Stomach smooth muscle (tissue), 2 donors: Measurements from ENCODE around the gene OBSCN.

ENCODE experiments used
- H3K27ac ChIP-seq: one replicate; pipeline ENCODE4 v1.7.0; 2013; ENCODE audit warnings: mild to moderate bottlenecking, low read length, inconsistent platforms
- H3K27me3 ChIP-seq, 2 donors: one replicate each; pipeline ENCODE4 v1.7.0; 2013; ENCODE audit warnings: low read length in 2 of 2; ENCODE audit not compliant: insufficient read depth in 2 of 2, control insufficient read depth in 1 of 2
- H3K36me3 ChIP-seq, 2 donors: one replicate each; pipeline ENCODE4 v1.7.0; 2013; ENCODE audit warnings: low read length in 2 of 2; ENCODE audit not compliant: control insufficient read depth in 2 of 2, insufficient read depth in 2 of 2
- H3K4me1 ChIP-seq: one replicate; pipeline ENCODE4 v1.7.0; 2013; ENCODE audit warnings: low read length; ENCODE audit not compliant: control insufficient read depth, insufficient read depth
- H3K4me3 ChIP-seq, 2 donors: one replicate each; pipeline ENCODE4 v1.7.0; 2013; ENCODE audit warnings: low read length in 2 of 2
- H3K9ac ChIP-seq, 2 donors: one replicate each; pipeline ENCODE4 v1.7.0; 2013; ENCODE audit warnings: low read length in 2 of 2, mild to moderate bottlenecking in 1 of 2
- H3K9me3 ChIP-seq, 2 donors: one replicate each; pipeline ENCODE4 v1.7.0; 2013; ENCODE audit warnings: low read length in 2 of 2; ENCODE audit not compliant: control insufficient read depth in 2 of 2
- donor health status: healthy.
- donor health status: Pancreatic carcinoma.

Gene OBSCN

GRCh38 chr1:228335406-228336307 lies 127.8 kb downstream of the OBSCN start:
- no peaks in the 10 kb centered on the region for H3K4me1 ChIP-seq
- no peaks in the 10 kb centered on the region for H3K27me3 ChIP-seq
- H3K27ac ChIP-seq: no peak overlapping the region
- H3K9ac ChIP-seq: no peak overlapping the region
- H3K36me3 ChIP-seq: no peaks in the 10 kb centered on the region
- no peak overlapping the region for H3K4me3 ChIP-seq
- H3K9me3 ChIP-seq: no peaks in the 10 kb centered on the region

DNA sequence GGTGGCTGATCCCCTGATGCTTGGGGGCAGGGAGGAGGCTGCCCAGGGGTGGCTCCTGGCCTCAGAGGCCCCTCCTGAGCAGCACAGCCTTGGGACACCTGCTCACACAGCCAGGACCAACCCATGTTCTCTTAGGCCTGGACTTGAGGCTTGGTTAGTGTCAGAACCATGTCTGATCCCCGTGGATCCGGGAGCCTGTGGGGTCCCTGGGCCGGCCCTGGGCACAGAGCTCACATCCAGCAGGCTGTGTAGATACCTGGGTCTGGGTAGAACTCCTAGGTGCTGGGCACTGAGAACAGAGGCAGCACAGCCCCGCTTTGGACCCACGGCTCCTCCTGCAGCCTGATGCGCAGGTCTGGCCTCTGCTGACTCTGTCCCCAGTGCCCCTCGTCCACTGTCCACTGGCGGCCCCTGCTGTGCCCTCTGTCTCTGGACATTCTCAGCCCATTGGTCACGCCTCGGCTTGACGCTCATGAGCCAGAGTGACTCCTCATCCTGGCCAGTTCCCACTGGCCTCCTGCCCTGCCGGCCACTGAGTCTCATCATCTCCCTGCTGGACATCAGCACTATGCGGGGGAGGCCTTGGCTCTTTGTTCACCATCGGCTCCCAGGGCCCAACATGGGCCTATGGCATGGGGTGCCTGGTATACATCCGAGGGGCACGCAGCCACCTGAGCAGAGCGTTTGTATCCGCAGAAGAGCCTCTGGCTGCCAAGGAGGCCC lies 128.6 kb downstream of the OBSCN start:
- H3K27ac ChIP-seq: no peak overlapping the region
- no peaks in the 10 kb centered on the region for H3K27me3 ChIP-seq
- no peaks in the 10 kb centered on the region for H3K36me3 ChIP-seq
- H3K4me1 ChIP-seq: no peaks in the 10 kb centered on the region
- no peaks in the 10 kb centered on the region for H3K9me3 ChIP-seq
- no peak overlapping the region for H3K9ac ChIP-seq
- H3K4me3 ChIP-seq: no peak overlapping the region

- H3K27ac ChIP-seq: no peak overlapping the region
- no peaks in the 10 kb centered on the region for H3K9me3 ChIP-seq
- no peaks in the 10 kb centered on the region for H3K4me1 ChIP-seq
- H3K27me3 ChIP-seq: no peaks in the 10 kb centered on the region
- no peak overlapping the region for H3K4me3 ChIP-seq
- H3K36me3 ChIP-seq: no peaks in the 10 kb centered on the region
- H3K9ac ChIP-seq: no peak overlapping the region
These were observed 129.3 kb downstream of the OBSCN start for GRCh38 chr1:228337031-228337564.

DNA sequence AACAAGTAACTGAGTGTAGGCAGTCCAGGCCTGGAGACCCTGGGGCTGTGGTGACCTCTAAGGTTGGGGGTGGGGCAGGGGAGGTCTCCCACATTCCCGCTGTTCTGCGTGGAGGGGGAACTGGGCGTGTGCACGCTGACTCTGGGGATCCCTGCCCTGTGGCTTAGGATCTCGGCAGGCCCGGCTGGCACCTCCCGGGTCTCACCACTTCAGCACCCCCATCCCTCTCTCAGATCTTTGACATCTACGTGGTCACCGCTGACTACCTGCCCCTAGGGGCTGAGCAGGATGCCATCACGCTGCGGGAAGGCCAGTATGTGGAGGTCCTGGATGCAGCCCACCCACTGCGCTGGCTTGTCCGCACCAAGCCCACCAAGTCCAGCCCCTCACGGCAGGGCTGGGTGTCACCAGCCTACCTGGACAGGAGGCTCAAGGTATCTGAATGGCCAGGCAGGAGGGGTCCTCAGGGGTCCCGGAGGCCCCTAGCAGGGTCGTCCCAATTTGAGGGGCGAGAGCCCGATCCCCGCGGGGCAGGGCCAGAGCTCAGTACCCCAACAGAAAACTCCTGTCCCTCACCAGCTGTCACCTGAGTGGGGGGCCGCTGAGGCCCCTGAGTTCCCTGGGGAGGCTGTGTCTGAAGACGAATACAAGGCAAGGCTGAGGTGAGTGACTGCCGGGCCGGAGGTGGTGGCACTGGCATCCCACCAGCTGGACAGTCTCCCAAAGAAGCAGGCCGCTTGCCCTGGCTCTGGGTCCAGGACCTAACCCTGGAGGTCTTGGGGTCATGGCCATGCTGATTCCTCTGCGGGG lies 130.1 kb downstream of the OBSCN start:
- Histone ChIP-seq H3K4me3 (no peak overlapping the region), H3K27me3 (no peaks in the 10 kb centered on the region), H3K4me1 (no peaks in the 10 kb centered on the region), H3K9ac (no peak overlapping the region), H3K9me3 (no peaks in the 10 kb centered on the region), H3K36me3 (no peaks in the 10 kb centered on the region), H3K27ac (no peak overlapping the region)

DNA sequence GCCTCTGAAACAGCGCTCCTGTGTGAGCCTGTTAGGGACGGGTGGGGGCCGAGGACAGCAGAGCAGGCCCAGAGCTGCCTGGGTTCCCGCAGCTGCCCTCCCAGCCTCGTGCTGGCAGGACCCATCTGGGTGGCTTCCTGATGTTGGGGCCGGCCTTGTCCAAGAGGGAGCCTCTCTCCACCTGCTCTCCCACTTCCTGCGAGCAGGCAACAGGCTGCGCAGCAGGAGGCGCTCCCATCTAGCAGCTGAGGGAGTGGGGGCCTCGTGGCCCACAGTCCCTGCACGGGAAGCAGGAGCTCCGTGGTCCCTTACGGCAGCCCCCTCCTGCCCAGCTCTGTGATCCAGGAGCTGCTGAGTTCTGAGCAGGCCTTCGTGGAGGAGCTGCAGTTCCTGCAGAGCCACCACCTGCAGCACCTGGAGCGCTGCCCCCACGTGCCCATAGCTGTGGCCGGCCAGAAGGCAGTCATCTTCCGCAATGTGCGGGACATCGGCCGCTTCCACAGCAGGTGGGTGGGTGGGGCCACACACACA lies 130.7 kb downstream of the OBSCN start:
- no peaks in the 10 kb centered on the region for H3K9me3 ChIP-seq
- H3K27me3 ChIP-seq: no peaks in the 10 kb centered on the region
- no peaks in the 10 kb centered on the region for H3K36me3 ChIP-seq
- H3K9ac ChIP-seq: no peak overlapping the region
- no peak overlapping the region for H3K4me3 ChIP-seq
- no peak overlapping the region for H3K27ac ChIP-seq
- no peaks in the 10 kb centered on the region for H3K4me1 ChIP-seq

GRCh38 chr1:228339059-228339704 lies 131.3 kb downstream of the OBSCN start:
- H3K9me3 ChIP-seq: peaks cover 0 to 2% of the 10 kb centered on the region in 2 donors
- no peaks in the 10 kb centered on the region for H3K36me3 ChIP-seq
- no peak overlapping the region for H3K4me3 ChIP-seq
- H3K27ac ChIP-seq: no peak overlapping the region
- no peaks in the 10 kb centered on the region for H3K27me3 ChIP-seq
- no peaks in the 10 kb centered on the region for H3K4me1 ChIP-seq
- H3K9ac ChIP-seq: no peak overlapping the region

DNA sequence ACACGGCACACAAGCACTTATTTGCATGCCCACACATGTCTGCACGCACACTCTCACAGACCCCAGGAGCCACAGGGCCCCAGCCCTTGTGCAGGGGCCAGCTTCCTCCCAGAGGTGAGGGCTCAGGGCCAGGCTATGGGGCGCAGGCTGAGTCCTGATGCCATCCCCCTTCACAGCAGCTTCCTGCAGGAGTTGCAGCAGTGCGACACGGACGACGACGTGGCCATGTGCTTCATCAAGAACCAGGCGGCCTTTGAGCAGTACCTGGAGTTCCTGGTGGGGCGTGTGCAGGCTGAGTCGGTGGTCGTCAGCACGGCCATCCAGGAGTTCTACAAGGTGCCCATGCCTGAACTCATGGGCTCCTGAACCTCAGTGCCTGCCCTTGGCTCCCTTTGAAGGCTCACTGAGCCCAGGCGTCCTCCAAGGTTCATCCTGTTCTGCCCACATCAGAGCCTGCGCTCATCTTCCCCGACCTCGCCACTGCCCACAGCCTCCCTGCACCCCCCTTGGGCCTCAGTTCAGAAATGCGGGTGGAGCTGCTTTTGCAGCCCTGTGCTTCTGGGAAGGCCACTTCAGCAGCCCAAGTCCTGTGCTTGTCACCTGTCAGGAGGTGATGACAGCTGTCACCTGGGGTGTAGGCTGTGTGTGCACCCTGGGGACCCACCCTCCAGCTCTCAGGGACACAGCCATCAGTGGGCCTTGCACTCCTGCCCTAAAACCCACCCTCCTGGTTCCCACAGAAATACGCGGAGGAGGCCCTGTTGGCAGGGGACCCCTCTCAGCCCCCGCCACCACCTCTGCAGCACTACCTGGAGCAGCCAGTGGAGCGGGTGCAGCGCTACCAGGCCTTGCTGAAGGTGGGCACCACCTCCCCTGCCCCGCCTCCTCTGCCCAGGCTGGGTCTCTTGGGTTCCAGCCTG lies 132.2 kb downstream of the OBSCN start:
- no peak overlapping the region for H3K27ac ChIP-seq
- H3K4me1 ChIP-seq: no peaks in the 10 kb centered on the region
- no peak overlapping the region for H3K9ac ChIP-seq
- H3K36me3 ChIP-seq: no peaks in the 10 kb centered on the region
- no peaks in the 10 kb centered on the region for H3K27me3 ChIP-seq
- H3K9me3 ChIP-seq: peaks cover 0 to 9% of the 10 kb centered on the region in 2 donors
- H3K4me3 ChIP-seq: no peak overlapping the region

GRCh38 chr1:228340686-228341449 lies 133.0 kb downstream of the OBSCN start:
- Histone ChIP-seq H3K27ac (no peak overlapping the region), H3K4me3 (no peak overlapping the region), H3K27me3 (no peaks in the 10 kb centered on the region), H3K36me3 (no peaks in the 10 kb centered on the region), H3K9me3 (peaks cover 0 to 9% of the 10 kb centered on the region in 2 donors), H3K4me1 (no peaks in the 10 kb centered on the region), H3K9ac (no peak overlapping the region)

GRCh38 chr1:228341450-228341813 lies 133.6 kb downstream of the OBSCN start:
- Histone ChIP-seq H3K36me3 (no peaks in the 10 kb centered on the region), H3K27me3 (no peaks in the 10 kb centered on the region), H3K9me3 (peaks cover 0 to 9% of the 10 kb centered on the region in 2 donors), H3K4me3 (no peak overlapping the region), H3K9ac (no peak overlapping the region), H3K27ac (no peak overlapping the region), H3K4me1 (no peaks in the 10 kb centered on the region)
